HG03196 (cell line): ENCODE measurements around the gene DUSP10.
A peak's percentile ranks its signal among the peaks of the same experiment; 100 is the strongest.

ENCODE experiments used
- ATAC-seq: cut with Tn5 transposase; IDR thresholded peaks from one replicate; pipeline ENCODE4 v1.9.1; 2021; ENCODE audit not compliant: unreplicated experiment

Gene DUSP10

DNA sequence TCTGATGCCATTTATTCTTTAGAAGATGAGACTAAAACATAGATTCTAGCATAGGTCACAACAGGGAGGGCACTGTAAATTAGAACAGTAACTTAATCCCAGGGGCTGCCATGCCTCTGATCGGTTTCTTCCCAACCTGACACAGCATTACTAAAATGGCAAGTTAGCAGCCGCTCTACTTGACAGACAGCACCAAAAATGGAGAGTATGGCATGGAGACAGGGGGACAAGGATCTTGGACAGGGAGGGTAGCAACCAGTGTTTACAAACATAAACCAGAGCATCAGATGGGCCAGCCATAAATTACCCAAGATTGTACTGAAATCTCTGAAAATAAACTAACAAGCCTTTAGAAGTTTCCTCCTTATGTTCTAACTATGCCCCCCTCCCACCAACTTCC, 5.9 kb downstream of the DUSP10 start:
- ATAC-seq: no peak

- ATAC-seq: no peak
Observed at GRCh38 chr1:221734187-221734586, 7.7 kb downstream of the DUSP10 start.

DNA sequence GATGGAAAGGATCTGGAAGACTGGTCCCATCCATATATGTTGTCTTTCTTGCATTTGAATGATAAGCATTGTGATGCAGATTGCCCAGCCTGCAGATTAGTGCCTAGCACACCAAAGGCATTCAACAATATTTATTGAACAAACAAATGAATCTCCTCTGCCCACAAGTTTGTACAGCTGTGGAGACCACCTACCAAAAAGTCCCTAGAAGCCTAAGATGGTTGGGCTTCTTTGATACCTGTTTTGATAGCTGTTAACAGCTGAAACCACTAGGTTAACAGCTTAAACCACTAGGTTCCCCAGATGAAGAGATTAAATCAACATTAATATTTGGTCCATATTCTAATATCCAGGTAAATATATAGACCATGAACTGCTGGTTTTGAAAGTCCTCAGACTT, 9.8 kb downstream of the DUSP10 start:
- no peak for ATAC-seq

DNA sequence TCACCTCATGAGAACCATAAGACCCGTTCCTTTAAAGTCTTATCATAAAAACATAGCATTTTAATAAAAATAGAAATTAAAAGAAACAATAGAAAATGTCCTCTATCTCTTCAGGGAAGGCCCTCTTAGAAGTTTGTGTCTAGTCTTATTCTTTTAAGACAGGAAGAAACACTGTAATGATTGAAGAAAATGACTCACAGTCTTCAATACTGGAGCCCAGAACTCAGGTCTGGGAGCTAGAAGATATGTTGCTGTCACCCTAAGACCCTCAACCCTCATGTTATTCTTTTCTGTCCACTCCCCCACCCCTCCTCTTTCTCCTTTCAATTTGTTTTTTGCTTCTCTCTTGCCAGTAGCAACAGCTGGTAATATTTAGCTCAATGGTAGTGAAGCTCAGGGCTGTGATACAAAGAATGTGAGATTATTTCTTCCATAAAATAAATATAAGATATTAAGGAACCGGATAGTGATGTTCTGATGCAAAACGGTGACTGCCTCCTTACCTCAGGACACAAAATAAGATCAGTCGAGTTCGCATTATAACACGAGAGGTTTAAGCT, 12.0 kb downstream of the DUSP10 start:
- ATAC-seq: no peak

DNA sequence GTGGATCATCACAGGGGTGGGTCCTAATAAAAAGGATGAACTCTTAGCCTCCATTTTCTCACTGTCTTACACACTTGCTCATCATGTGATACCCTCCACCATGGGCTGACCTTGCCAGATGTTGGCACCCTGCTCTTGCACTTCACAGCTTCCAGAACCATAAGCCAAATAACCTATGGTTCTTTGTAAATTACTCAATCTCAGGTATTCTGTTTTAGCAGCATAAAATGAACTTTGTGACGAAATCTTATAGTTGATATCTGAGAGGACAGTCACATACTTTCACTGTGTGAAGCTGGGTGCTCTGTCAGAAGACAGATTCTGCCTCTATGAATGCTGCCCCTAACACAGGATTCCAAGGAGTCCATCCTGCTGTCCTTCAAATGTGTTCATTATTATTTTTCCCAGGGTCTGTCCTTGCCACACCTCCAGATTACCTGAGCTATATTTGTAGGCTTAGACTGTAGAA, 13.8 kb downstream of the DUSP10 start:
- ATAC-seq: no peak

DNA sequence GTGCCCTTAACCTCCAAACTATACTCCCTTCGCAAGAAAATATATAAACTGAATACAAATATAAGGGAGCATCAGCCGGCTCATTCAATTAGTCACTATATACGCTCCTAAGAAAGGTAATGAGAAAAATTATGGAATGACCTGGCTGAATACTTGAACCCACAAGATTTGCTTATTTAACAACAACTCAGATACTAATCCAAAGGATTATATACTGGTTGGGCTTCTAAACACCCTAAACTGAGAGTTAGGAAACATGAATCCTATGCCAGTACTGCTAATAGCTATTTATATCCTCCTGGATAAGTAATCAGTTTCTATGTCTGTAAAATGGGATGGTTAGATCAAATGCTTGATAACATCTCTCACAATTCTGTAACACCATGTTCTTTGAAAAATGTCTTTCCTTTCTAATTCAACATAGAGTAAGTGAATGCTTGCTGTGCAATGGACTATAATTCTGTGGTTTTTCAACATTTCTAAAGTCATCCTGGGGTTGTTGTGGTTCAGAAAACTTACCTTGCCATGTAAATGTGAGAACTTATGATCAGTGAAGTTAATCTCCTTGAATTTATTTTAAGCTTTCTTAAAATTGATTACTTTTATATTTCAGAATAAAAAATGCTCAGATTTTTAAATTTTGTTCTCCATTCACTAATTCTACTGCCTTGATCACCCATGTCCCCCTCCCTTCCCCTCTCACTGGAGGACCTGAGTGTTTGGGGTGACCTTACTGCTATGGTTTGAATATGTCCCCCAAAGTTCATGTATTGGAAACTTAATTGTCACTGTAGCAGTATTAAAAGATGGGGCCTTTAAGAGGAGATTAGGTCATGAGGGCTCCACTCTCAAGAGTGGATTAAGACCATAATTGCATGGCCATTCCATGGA, 14.5 kb downstream of the DUSP10 start:
- no peak for ATAC-seq

DNA sequence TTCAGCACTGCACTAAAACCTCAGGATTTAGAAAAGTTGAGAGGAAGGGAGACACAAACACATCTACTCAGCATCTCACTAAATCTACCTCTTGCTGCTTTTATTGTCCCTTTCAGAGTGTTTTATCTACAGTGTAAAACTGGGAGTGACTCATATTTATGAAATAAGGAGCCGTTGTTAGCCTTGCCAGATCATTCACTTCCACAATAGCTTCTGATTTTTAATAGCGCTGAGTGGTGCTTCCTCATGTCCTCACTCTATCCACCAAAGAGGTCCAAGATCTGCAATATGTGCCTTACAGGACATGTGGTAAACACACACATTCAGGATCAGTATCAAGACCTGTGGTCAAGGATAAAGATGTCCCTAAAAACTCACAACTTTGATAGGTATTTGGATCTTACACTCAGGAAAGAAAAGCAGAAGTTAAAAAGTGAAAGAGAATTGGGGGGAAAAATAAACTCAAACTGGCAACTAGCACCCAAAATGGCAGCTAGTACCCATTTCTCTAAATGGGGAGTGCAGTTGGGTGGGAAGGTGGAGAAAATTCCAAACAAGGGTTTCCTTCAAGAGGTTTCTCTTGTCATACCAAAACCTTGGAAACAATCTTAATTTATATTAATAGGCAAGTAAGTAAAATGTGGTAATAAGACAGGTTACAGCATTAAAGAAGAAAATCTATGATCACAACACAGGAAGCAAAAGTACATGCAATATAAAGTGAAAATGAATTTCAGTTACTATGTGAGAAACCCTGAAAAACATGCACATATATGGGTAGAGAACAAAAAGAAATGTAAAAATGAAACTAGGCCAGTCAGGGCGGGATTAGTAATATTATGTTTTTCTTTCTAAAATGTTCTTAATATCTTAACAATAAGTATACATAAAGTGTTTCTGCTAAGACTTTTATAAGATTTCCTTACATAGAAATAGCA, 15.9 kb downstream of the DUSP10 start:
- ATAC-seq: peak; percentile 60

DNA sequence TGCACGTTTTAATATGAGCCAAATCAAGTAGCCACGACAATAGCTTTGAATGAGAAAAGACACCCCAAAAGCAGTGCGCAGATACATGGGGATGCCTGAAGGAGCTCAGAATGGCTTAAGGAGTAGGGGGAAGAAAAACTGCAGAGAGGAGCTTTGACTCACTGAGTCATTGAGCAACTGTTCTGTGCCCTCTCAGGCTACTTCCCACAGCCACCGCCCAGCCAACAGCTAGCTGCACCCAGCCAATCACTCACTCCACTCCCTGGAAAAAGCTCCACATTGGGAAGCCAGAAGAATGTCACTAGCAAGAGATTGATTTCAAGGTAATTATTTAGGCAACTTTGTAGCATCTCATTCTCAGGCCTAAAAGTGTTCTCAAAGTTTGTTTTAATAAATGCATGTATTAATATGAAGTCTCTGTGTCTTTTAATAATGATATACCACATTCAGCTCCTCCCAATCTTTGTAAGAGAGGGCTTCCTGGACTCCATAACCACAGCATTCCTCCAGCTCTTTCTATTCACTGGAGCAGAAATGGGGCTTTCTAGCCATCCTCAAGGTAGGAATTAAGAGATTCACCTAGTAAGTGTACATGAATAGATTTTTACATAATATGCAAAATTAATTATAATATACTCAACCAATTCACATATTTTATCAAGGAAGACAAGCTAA, 16.8 kb downstream of the DUSP10 start:
- ATAC-seq: no peak

DNA sequence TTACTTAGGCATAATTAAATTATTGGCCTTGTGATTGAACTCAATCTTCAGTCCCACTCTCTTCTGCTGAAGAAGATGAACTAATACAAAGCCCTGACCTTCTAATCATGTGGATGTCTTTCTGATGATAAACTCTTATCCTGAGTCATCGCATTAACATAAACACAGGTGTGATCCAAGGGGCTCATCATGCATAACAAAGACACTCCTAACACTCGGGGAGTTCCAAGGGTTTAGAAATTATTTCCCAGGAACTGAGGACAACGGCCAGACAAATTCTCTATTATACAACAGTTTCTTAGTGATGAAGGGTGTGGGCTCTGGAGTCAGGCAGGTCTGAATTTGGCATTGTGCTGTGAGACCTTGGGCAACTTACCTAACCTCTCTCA, 18.0 kb downstream of the DUSP10 start:
- ATAC-seq: no peak

GRCh38 chr1:221723018-221723847, 18.7 kb downstream of the DUSP10 start:
- no peak for ATAC-seq

GRCh38 chr1:221722254-221723017, 19.5 kb downstream of the DUSP10 start:
- no peak for ATAC-seq

DNA sequence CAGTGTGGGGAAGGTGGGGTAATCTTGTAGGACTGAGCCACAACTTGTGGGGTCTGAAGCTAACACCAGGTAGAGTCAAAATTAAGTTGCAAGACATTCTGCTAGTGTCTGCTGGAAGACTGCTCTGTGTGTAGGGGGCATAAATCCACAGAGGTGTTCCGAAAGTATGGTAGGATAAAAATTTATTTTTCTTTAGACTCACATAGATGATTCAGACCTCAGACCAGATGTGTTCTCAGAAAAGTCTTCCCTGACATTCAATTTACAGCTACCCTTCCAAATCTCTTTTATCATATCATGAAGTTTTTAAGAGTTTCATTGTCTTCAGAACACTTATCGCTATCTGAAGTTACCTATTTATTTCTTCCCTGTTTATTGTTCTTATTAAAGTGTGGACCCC, 21.3 kb downstream of the DUSP10 start:
- no peak for ATAC-seq

- ATAC-seq: no peak
Observed at GRCh38 chr1:221719987-221720386, 21.9 kb downstream of the DUSP10 start.

- no peak for ATAC-seq
Observed at GRCh38 chr1:221719278-221719597, 22.7 kb downstream of the DUSP10 start.

- no peak for ATAC-seq
Observed at GRCh38 chr1:221718381-221719277, 23.3 kb downstream of the DUSP10 start.

GRCh38 chr1:221717485-221717853, 24.4 kb downstream of the DUSP10 start:
- no peak for ATAC-seq

DNA sequence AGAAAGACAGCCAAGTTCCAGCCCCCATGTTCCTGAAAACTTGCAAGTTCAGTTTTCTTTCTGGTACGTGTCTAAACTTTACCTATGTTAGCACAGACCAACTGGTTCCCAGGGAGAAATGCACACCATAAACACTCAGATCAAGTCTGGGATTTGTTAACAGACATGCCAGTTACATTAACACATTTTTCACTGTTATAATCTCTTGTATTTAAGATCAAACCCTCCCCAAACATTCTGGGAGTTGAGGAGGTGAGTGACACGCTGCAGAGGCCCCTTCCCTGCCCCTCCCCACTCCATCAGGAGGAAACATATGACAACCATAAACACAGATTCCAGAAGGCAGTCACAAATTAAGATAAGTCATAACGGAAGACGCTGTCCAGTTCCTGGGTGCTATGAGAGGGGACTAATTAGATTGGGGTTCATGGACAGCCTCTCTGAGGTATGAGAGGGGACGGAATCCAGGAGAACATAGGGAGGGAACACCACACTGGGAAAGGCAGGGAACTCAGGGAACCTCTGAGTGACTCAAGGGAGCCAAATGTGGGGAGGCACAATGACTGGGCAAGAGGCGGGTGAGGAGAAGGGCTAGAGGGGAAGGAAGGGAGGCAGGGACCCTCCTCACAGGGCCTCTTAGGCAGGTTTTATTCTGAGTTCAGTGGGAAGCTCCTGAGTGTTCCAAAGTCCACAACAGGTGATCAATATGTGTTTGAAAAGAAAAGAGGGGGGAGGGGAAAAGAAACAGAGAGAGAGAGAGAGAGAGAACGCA, 25.0 kb downstream of the DUSP10 start:
- no peak for ATAC-seq
